Upper lobe of left lung (tissue), 6 donors: ENCODE results near the gene DAD1. TPM values are rescaled to one million over a fixed set of nuclear protein-coding genes. Genes with fewer than 3 reads are reported as not detected.
"Not testable (repeated sequence)": the region's sequence is repeated elsewhere in the genome, so short reads cannot be mapped to it uniquely, and the experiment has no call there.

Source experiments
- ATAC-seq, 2 donors: fragments of 200-7000 bp; cut with Tn5 transposase; one replicate each; pipeline ENCODE4 v1.9.1; 2022; ENCODE audit warnings: mild to moderate bottlenecking in 2 of 2, moderate library complexity in 2 of 2; ENCODE audit not compliant: low FRiP score in 2 of 2
- DNase-seq, 2 donors: peaks; one replicate each; pipeline ENCODE4 v3.0.0-alpha.2; 2019 to 2020
- H3K27ac ChIP-seq, 4 donors: fragments of 200-600 bp; sonication (generic); one replicate each; pipeline ENCODE4 v1.5.1; 2016 to 2019
- H3K27me3 ChIP-seq, 4 donors: fragments of 200-600 bp; sonication (generic); one replicate each; pipeline ENCODE4 v1.5.1; 2017 to 2019
- H3K36me3 ChIP-seq, 4 donors: fragments of 200-600 bp; sonication (generic); one replicate each; pipeline ENCODE4 v1.5.1; 2016 to 2019
- H3K4me1 ChIP-seq, 4 donors: fragments of 200-600 bp; sonication (generic); one replicate each; pipeline ENCODE4 v1.5.1; 2018 to 2019
- H3K4me3 ChIP-seq, 4 donors: fragments of 200-600 bp; sonication (generic); one replicate each; pipeline ENCODE4 v1.5.1; 2017 to 2019; ENCODE audit warnings: mild to moderate bottlenecking in 2 of 4, moderate library complexity in 1 of 4
- H3K9me3 ChIP-seq, 4 donors: fragments of 200-600 bp; sonication (generic); one replicate each; pipeline ENCODE4 v1.5.1; 2018 to 2019
- EP300 ChIP-seq, 4 donors: sonication (generic); formaldehyde crosslinking; IDR thresholded peaks; one replicate each; pipeline ENCODE4 v1.5.1; 2017; ENCODE audit warnings: antibody characterized with exemption in 4 of 4, control low read depth in 2 of 4
- POLR2A ChIP-seq, 4 donors: fragments of 450-650 bp; IDR thresholded peaks; one replicate each; pipeline ENCODE4 v1.5.1; 2016 to 2017; ENCODE audit warnings: antibody characterized with exemption in 4 of 4, mild to moderate bottlenecking in 2 of 4
- POLR2AphosphoS5 ChIP-seq, 2 donors: sonication (generic); formaldehyde crosslinking; IDR thresholded peaks; one replicate each; pipeline ENCODE4 v1.5.1; 2017; ENCODE audit warnings: antibody characterized with exemption in 2 of 2
- WGBS, 2 donors: methylation state at CpG; one replicate each; pipeline ENCODE4 v1.1.5; 2017 to 2018; 5-methylcytosine and 5-hydroxymethylcytosine counted together
- total RNA-seq, 6 donors: library from RNA; depleted of rRNA in 4 of 6; stranded (reverse); fragments of >200 nt in 4 of 6; gene quantifications; one replicate each; pipeline versions ENCODE4 v1.1.0 to v1.2.1, GENCODE V29; 2016 to 2021
- TF ChIP-seq, protein P1 (sequence below), 6 experiments: fragments of 450-650 bp in 4 of 6; fragments of 200-600 bp in 2 of 6; sonication (generic) in 2 of 6; IDR thresholded peaks; one replicate each; pipeline ENCODE4 v1.5.1; 2016 to 2019; ENCODE audit warnings: antibody characterized with exemption in 6 of 6
- donor health status: DM: no; HTN: no; CAD: no; lungs with moderate emphysema.
- donor health status: DM: no; HTN: yes; CAD: no; lungs with severe emphysema.

Gene DAD1
- 100 to 1,000 TPM in 4 of 6 donors, 10 to 100 TPM in 1, 1 to 10 TPM in 1; 8.4 to 188 (median 134) TPM for total RNA-seq

- TF ChIP-seq POLR2A (IDR thresholded peaks at IDR 0.05), result peak in 3 of 4 donors; percentile 69 to 94 (median 88)
- no peak for TF ChIP-seq EP300 (IDR thresholded peaks at IDR 0.05)
- TF ChIP-seq, protein P1, sequence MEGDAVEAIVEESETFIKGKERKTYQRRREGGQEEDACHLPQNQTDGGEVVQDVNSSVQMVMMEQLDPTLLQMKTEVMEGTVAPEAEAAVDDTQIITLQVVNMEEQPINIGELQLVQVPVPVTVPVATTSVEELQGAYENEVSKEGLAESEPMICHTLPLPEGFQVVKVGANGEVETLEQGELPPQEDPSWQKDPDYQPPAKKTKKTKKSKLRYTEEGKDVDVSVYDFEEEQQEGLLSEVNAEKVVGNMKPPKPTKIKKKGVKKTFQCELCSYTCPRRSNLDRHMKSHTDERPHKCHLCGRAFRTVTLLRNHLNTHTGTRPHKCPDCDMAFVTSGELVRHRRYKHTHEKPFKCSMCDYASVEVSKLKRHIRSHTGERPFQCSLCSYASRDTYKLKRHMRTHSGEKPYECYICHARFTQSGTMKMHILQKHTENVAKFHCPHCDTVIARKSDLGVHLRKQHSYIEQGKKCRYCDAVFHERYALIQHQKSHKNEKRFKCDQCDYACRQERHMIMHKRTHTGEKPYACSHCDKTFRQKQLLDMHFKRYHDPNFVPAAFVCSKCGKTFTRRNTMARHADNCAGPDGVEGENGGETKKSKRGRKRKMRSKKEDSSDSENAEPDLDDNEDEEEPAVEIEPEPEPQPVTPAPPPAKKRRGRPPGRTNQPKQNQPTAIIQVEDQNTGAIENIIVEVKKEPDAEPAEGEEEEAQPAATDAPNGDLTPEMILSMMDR (IDR thresholded peaks at IDR 0.05), result peak in 3 of 6 experiments; percentile 20 to 54 (median 40)
- peak; percentile 95 to 96 for TF ChIP-seq POLR2AphosphoS5 (IDR thresholded peaks at IDR 0.05)
- Histone ChIP-seq H3K9me3 (no peaks in the 10 kb centered on the region), H3K4me3 (peak within 1 kb of the TSS; percentile 65 to 85 (median 73)), H3K27me3 (no peaks in the 10 kb centered on the region), H3K27ac (peak within 1 kb of the TSS; percentile 87 to 95 (median 92)), H3K36me3 (peaks cover 0 to 2% (median 0%) of the 10 kb centered on the region in 4 donors), H3K4me1 (peaks cover 25 to 43% (median 33%) of the 10 kb centered on the region in 4 donors)
- DNase-seq (peak; percentile 99), ATAC-seq (peak; percentile 98 to 99)
- WGBS, 2 donors, result 0% methylated on average over 11 to 44 of the region's 44 CpGs
Measured at GRCh38 chr14:22589096-22589839, at the start of gene DAD1. TSS of gene DAD1 (minus strand) at chr14:22589224. CDS start at chr14:22589157, 67 bp downstream.

- DNase-seq, H3K9me3 ChIP-seq, H3K4me3 ChIP-seq, H3K4me1 ChIP-seq, H3K27ac ChIP-seq, H3K27me3 ChIP-seq, H3K36me3 ChIP-seq, ATAC-seq: not testable (repeated sequence)
- WGBS, 2 donors, result 25 to 57% methylated on average over 1 of the region's 1 CpG
Measured at GRCh38 chr14:22635980-22636379, 47.0 kb upstream of the DAD1 start.

DNA sequence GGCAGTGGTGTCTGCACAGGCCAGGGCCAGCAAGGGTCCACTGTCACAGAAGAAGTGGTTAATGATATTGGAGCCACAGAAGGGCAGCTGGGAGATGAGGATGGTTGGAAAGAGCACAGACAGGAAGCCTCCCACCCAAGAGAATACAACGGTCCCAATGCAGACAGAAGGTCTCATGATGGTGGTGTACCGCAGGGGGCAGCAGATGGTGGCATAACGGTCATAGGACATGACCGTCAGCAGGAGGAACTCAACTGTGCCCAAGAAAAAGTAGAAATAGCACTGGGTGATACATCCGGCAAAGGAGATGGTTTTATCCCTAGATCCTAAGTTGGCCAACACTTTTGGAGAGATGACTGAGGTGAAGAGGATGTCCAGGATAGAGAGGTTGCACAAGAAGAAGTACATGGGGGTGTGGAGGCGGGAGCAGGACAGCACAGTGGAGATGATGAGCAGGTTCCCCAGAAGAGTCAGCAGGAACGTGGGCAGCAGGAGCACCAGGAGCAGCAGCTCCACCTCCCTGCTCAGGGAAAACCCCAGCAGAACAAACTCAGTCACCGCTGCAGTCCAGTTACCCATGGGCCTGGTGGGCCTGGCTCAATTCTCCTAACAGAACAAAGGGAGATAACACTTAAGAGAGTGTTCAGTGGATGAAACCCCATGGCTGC, 45.3 kb upstream of the DAD1 start:
- Histone ChIP-seq H3K27ac (no peak overlapping the region), H3K4me1 (no peaks in the 10 kb centered on the region), H3K27me3 (no peaks in the 10 kb centered on the region), H3K4me3 (no peak overlapping the region), H3K9me3 (no peaks in the 10 kb centered on the region), H3K36me3 (no peaks in the 10 kb centered on the region)
- WGBS, 2 donors, result 82 to 92% methylated on average over 8 of the region's 8 CpGs
- no peak for ATAC-seq
- TF ChIP-seq, protein P1 (IDR thresholded peaks at IDR 0.05), result no peak
- TF ChIP-seq POLR2AphosphoS5 (IDR thresholded peaks at IDR 0.05) (no peak), POLR2A (IDR thresholded peaks at IDR 0.05) (no peak), EP300 (IDR thresholded peaks at IDR 0.05) (no peak)
- DNase-seq, result no peak

DNA sequence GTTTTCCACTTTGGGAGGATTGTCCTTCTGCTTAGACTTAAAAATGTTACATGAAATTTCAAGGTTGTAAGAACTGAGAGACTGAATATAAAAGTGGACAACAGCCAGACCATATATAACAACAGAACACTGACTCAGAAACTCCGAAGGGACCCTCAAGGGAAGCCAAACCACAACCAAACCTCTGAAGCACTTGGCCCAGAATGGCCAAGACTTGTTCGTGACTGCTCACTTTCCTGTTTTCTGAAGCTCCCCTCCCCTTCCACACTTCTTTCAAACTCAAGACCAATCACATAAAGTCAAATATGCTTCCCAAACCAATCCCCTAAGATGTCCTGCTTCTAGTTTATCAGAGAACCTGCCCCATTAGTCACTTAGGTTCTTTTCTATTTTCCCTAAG, 41.5 kb upstream of the DAD1 start:
- no peak for TF ChIP-seq POLR2AphosphoS5 (IDR thresholded peaks at IDR 0.05)
- no peak for TF ChIP-seq EP300 (IDR thresholded peaks at IDR 0.05)
- Histone ChIP-seq H3K36me3 (no peaks in the 10 kb centered on the region), H3K4me1 (no peaks in the 10 kb centered on the region), H3K9me3 (no peaks in the 10 kb centered on the region), H3K27me3 (no peaks in the 10 kb centered on the region), H3K4me3 (no peak overlapping the region), H3K27ac (no peak overlapping the region)
- ATAC-seq, result no peak
- 73 to 87% methylated on average over 2 of the region's 2 CpGs for WGBS, 2 donors
- DNase-seq, result no peak

DNA sequence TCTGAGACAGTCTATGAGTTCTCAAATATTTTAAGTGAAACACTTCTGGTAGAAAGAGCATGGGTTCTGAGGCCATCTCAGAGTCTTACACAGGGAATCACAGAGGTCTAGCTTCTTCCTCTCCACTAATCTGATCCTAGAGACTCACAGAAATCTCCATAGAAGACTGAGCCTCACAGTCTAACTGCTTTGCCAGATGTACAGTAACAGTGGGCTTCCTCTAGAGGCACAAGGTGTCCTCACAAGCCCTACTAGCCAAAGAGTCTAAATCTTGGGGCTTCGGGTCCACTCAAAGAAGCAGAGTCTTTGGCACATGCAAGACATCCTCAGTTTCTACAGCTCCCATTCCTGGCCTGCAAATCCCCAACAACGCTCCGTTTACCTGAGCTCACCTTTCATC, 41.0 kb upstream of the DAD1 start:
- no peak overlapping the region for H3K4me3 ChIP-seq
- DNase-seq (no peak), ATAC-seq (no peak)
- H3K9me3 ChIP-seq, result no peaks in the 10 kb centered on the region
- TF ChIP-seq POLR2A (IDR thresholded peaks at IDR 0.05) (no peak), EP300 (IDR thresholded peaks at IDR 0.05) (no peak)
- H3K27me3 ChIP-seq, result no peaks in the 10 kb centered on the region
- 98% methylated on average over 3 of the region's 3 CpGs for WGBS, 2 donors
- H3K27ac ChIP-seq, result no peak overlapping the region
- H3K36me3 ChIP-seq, result no peaks in the 10 kb centered on the region
- H3K4me1 ChIP-seq, result no peaks in the 10 kb centered on the region

- no peaks in the 10 kb centered on the region for H3K4me1 ChIP-seq
- no peak overlapping the region for H3K27ac ChIP-seq
- no peaks in the 10 kb centered on the region for H3K36me3 ChIP-seq
- H3K4me3 ChIP-seq, result no peak overlapping the region
- DNase-seq (no peak), ATAC-seq (no peak)
- no peaks in the 10 kb centered on the region for H3K9me3 ChIP-seq
- no peak for TF ChIP-seq EP300 (IDR thresholded peaks at IDR 0.05)
- no peak for TF ChIP-seq POLR2A (IDR thresholded peaks at IDR 0.05)
- TF ChIP-seq, protein P1 (IDR thresholded peaks at IDR 0.05), result no peak
- no peak for TF ChIP-seq POLR2AphosphoS5 (IDR thresholded peaks at IDR 0.05)
- H3K27me3 ChIP-seq, result no peaks in the 10 kb centered on the region
- WGBS, 2 donors, result 49% methylated on average over 5 of the region's 5 CpGs
Measured at GRCh38 chr14:22629361-22629760, 40.3 kb upstream of the DAD1 start.
